ENCODE measurements around the gene APRT.

Gene APRT

GRCh38 chr16:88821168-88821850, 9.6 kb upstream of the APRT start:
- DNase-seq (ENCODE audit: low spot score), result no peak

DNA sequence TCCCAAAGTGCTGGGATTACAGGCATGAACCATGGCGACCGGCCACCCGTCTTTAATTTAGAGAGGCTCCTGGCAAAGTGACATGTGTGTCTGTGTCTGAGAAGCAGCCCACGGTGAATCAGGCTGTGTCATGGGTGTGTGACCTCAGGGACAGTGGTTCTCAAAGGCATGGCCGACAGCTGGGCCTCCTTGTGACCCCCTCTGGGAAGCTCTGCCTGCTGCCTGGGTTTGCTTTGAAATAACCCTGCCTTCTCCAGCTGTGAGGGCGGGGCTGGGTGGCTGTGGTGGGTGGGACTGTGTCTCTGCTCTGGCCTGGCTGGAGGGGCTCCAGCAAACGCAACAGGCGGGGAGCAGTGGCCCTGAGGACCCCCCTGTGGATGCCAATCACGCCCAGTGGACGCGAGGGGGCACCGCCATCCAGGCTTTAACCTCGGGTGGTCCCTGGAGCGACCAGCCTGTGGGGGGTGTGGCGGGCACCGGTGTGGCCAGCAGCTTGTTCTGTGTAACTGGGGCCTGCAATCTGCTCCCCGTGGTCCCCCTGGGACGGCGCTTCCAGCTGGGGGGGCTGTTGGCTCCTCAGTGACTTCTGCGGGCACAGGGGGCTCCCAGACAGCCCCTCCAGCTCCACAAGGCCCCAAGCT, 8.8 kb upstream of the APRT start:
- no peak for DNase-seq (ENCODE audit: low spot score)

- no peak for DNase-seq (ENCODE audit: low spot score)
Observed at GRCh38 chr16:88819126-88819525, 7.4 kb upstream of the APRT start.

GRCh38 chr16:88818575-88818874, 6.8 kb upstream of the APRT start:
- no peak for DNase-seq (ENCODE audit: low spot score)

- no peak for DNase-seq (ENCODE audit: low spot score)
Observed at GRCh38 chr16:88817785-88818574, 6.3 kb upstream of the APRT start.

DNA sequence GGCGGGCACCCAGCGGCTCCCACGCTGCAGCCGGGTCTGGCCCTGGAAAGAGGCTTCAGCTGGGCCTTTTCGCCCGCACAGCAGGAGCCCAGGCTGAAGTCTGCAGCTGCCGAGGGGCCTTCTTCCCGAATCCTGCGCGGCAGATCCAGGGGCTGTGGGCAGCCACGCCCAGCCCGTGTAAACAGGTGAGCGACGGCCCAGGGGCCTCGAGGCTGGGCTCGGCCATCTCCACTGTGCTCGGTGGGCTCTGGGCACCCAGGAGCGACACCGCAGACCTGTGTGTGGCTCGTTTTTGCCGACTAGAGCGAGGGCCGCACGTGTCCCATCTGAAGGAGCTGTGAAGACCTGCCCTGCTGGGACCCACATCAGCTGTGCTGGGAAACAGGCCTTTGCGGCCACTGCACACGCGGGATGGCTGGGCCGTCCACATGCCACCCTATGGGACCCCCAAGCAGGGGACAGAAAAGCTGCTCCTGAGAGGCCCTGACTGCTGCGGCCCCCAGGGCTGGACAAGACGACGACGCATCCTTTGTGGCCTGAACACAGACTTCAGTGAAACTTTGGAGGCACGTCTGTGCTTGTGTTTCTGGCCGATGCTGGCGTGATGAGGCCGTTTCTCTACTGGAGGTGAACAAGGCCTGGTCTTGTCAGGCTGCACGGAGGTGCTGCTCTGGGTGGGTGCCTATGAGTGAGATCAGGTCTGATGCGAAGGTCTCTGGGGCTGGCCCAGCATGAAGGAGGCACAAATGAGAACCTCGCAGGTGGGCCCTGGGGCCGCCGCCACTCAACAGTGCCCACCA, 5.2 kb upstream of the APRT start:
- DNase-seq (ENCODE audit: low spot score), result no peak

DNA sequence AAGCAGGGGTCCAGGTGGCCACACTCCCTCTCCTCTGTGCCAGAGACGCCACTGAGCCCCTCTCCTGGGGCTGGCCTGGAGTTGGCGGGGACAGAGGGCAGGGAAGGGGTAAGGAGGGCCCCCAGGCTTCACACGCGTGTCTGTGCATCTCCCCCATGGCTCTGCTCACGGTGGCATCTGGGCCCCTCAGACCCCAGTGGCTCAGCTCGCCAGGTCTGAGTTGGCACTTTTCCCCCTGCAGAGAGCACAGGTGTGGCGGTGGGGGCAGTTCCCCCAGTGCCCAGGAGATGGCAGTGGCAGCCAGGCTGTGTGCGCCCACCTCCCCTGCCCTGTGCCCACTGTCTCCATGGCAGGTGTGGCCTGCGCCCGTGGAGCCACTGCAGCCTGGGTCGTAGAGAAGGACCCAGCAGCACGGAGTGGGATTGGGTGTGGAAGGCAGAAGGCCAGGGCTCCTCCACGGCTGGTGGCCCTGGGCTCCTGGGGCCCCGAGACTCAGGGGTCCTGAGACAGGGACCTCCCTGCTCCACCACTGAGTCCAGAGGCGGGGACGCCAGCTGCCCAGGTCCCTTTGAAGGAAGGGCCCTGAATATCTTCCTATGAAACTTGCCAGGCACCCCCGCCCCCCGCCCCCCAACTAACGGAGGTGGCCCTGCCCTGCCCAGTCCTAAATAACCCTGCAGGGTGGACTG, 4.3 kb upstream of the APRT start:
- peak; percentile 50 for DNase-seq (ENCODE audit: low spot score)

- no peak for DNase-seq (ENCODE audit: low spot score)
Observed at GRCh38 chr16:88815227-88815626, 3.5 kb upstream of the APRT start.

GRCh38 chr16:88814144-88814502, 2.4 kb upstream of the APRT start:
- no peak for DNase-seq (ENCODE audit: low spot score)

GRCh38 chr16:88813269-88814143, 1.8 kb upstream of the APRT start:
- DNase-seq (ENCODE audit: low spot score), result no peak

DNA sequence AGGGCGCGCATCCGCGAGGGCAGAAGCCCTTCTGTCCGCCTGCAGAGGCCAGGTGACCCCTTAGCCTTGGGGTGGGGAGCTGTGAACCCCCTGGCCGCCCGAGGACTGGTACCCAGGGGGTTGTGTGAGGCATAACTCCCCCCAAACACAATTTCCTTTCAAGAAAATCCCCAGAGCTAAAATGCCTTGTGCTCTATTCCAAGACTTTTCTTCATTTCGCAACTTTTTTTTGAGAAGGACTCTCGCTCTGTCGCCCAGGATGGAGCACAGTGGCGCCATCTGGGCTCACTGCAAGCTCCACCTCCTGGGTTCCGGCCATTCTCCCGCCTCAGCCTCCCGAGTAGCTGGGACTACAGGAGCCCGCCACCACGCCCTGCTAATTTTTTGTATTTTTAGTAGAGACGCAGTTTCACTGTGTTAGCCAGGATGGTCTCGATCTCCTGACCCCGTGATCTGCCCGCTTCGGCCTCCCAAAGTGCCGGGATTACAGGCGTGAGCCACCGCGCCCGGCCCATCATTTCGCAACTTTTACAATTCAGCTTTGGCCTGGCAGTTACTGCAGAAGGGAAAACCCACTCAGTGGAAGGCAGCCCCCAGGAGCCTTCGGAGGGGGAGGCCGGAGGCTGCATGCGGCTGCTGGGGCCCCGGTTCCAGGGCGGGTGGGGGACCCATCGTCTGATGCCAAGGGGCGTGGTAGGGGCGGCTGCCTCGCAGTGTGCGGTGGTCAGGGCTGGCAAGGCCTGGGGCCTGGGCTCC, 963 bp upstream of the APRT start:
- DNase-seq (ENCODE audit: low spot score), result no peak

DNA sequence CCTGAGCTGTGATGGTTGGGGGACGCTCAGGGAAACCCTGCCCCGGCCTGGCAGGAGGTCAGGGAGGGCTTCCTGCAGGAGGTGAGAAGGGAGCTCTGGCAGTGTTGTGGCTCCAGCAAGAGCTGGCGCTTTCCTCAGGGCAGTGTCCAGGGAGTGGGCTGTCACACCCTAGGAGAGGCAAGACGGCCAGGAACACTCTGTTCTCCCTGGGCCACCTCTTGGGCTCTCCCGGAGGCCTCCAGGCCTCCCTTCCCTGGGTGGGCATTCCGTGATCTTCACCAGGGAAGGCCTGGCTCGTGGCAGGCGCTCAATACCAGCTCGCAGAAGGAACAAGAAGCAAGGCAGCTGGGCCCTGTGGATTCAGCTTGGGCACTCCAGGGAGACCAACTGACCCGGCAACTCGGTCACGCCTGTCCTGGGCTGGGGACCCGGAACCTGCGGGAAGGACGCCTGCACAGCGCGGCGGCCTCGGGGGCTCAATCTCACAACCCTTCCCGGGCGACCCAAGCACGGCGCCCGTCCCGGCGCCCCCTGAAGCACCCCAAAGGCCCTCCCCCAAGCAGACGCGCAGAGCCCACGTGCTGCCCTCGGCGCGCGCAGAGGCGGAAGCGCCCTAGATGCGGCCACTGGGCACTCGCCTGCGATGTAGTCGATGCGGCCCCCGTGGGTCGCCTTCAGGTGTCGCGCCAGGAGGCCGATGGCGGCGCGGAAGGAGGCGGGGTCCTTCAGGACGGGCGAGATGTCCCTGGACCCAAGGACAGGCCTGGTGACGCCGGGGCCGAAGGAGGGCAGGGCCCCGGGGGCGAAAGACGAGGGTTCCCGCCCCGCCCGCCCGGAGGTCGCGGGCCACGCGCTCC, 588 bp downstream of the APRT start:
- peak; percentile 82 for DNase-seq (ENCODE audit: low spot score)

DNA sequence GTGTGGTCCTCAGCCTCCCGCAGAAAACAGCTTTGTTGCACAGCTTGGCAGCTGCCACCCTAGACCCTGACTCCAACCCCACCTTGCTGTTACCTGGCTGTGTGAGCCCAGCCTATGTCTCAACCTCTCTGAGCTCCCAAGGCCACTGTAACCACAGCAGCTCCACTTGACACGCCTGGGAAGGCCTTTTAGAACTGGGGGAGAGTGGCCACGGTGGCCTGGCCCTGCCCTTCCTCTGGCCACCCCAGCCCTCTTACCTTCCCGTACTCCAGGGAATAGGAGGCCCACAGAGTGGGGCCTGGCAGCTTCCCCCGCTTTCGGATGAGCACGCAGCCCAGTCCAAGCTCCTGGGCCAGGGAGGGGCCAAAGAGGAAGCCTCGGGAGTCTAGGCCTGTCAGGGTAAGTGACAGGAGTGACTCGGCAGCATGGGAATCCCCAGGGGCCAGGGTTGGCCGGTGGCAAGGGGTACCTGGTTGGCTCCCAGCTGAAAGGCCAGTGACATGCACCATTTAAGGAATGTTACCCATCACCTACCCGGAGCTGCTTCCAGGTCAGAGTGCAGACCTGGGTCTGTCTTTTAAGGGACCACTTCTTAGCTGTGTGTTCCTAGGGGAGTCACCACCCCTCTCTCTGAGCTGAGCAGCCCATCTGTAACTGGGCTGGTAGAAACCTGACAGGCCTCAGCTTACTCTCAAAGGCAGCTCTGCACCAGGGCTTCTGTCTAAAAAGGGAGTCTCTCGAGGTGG, 1.4 kb downstream of the APRT start:
- peak; percentile 62 for DNase-seq (ENCODE audit: low spot score)

GRCh38 chr16:88809676-88810165, 2.0 kb downstream of the APRT start:
- no peak for DNase-seq (ENCODE audit: low spot score)

GRCh38 chr16:88809068-88809675, 2.6 kb downstream of the APRT start:
- no peak for DNase-seq (ENCODE audit: low spot score)

DNA sequence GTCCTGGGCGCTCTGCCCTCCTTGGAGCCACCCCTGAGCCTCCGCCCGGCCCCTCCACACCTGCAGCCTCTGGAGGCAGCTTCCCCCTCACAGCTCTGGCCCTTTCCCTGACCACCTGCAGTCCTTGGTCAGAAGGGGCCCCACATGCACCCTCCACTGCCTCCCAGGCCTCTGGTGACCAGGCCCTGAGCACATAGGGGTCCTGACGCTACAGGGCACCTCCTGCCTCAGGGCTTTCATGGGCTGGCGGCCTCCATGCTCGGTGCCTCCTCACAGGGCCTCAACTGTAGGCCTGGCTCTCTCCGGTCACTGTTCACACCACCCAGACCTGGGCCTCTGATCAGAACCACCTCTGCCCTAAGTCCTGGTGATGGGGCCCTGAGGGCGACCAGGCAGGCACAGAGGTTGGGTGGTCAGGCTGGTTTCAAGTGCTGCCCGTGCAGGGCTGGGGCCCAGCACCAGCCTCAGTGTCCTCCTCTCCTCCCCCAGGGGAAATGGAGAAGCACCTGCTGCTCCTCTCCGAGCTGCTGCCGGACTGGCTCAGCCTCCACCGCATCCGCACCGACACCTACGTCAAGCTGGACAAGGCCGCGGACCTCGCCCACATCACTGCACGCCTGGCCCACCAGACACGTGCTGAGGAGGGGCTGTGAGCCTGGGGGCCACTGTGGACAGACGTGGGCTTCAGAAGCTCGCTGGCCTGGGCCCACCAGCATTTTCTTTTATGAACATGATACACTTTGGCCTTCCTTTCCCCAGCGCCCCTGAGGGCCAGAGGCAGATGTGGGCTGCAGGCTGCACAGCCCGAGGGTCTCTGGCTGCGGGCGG, 3.9 kb downstream of the APRT start:
- DNase-seq (ENCODE audit: low spot score), result no peak

GRCh38 chr16:88807142-88807625, 4.5 kb downstream of the APRT start:
- DNase-seq (ENCODE audit: low spot score), result no peak
